ENCODE results near the gene USP46. TPM values are rescaled to one million over a fixed set of nuclear protein-coding genes. Genes with fewer than 3 reads are reported as not detected.

The USP46 gene
- total and polyA plus RNA-seq, 2 of the 4 experiments (the other 2 are of a cell fraction): 9.3 to 15.4 TPM

- no peaks in the 10 kb centered on the region for H3K79me1 ChIP-seq (ENCODE audit: low read depth in 1 of 2, low read length in 2 of 2)
- H2BK15ac ChIP-seq (ENCODE audit: low read depth, low read length): 0 out of 3 replicates have a peak overlapping the region, but pooled peaks have one; percentile 25
- ChIA-PET POLR2A (ENCODE audit: unreplicated experiment) (no interaction called here), CTCF (no interaction called here)
- no peaks in the 10 kb centered on the region for H4K20me1 ChIP-seq (ENCODE audit: insufficient read depth, low read length)
- no peak overlapping the region for H3K4ac ChIP-seq (ENCODE audit: low read depth, low read length)
- H2AK5ac ChIP-seq (ENCODE audit: low read depth, low read length): no peak overlapping the region
- no CpG with 5 or more reads among the region's 3 CpGs for WGBS, 2 experiments (ENCODE audit: extremely low coverage in 2 of 2, insufficient read length in 1 of 2)
- H3K4me2 ChIP-seq (ENCODE audit: low read depth, low read length): no peak overlapping the region
- no peak overlapping the region for H4K8ac ChIP-seq (ENCODE audit: low read depth in 2 of 2, low read length in 2 of 2)
- H3K27me3 ChIP-seq (ENCODE audit: control insufficient read depth, insufficient read depth, low read length): no peaks in the 10 kb centered on the region
- H3K9ac ChIP-seq (ENCODE audit: low read depth, low read length): no peak overlapping the region
- in situ Hi-C loops (cut with MboI; ENCODE audit: low sequenced_read_pairs) (no loop called here), intact Hi-C loops (cut with micrococcal nuclease) (no loop called here), dilution Hi-C loops (cut with HindIII; ENCODE audit: low sequenced_read_pairs, unreplicated experiment) (no loop called here)
- TF ChIP-seq USF2 (IDR thresholded peaks at IDR 0.05; ENCODE audit: low read depth, low read length): no peak
- TF ChIP-seq CEBPB (IDR thresholded peaks at IDR 0.05; ENCODE audit: low read depth, low read length): no peak
- no peak for TF ChIP-seq BHLHE40 (IDR thresholded peaks at IDR 0.05; ENCODE audit: low read depth, low read length)
- no peak for TF ChIP-seq RCOR1 (IDR thresholded peaks at IDR 0.05; ENCODE audit: insufficient replicate concordance, low read length)
- TF ChIP-seq FOS (IDR thresholded peaks at IDR 0.05; ENCODE audit: low read depth, low read length): no peak
- TF ChIP-seq POLR2A (IDR thresholded peaks at IDR 0.05; ENCODE audit: low read depth, low read length): no peak
- no peak for TF ChIP-seq RAD21 (IDR thresholded peaks at IDR 0.05; ENCODE audit: low read length)
- no peak for TF ChIP-seq CTCF (conservative IDR thresholded peaks at IDR 0.05; ENCODE audit: low read depth, low read length)
- TF ChIP-seq NFE2L2 (IDR thresholded peaks at IDR 0.05; ENCODE audit: low read depth, low read length): no peak
- TF ChIP-seq MAFK (IDR thresholded peaks at IDR 0.05; ENCODE audit: low read depth, low read length): no peak
- no peak for TF ChIP-seq ELK1 (IDR thresholded peaks at IDR 0.05; ENCODE audit: borderline replicate concordance, low read depth, low read length)
- no peak for TF ChIP-seq RFX5 (IDR thresholded peaks at IDR 0.05; ENCODE audit: low read depth, low read length)
- TF ChIP-seq SMC3 (IDR thresholded peaks at IDR 0.05; ENCODE audit: low read depth, low read length): no peak
- no peak overlapping the region for H3K56ac ChIP-seq (ENCODE audit: extremely low read depth, insufficient read depth, low read length)
- H2BK5ac ChIP-seq (ENCODE audit: low read depth, low read length, poor library complexity, severe bottlenecking): no peak overlapping the region
- no peak overlapping the region for H2AK9ac ChIP-seq (replicated peaks; ENCODE audit: low read depth, low read length, poor library complexity)
- no peak overlapping the region for H3K27ac ChIP-seq (ENCODE audit: insufficient read depth, low read length)
- no peak for ATAC-seq (ENCODE audit: low read depth)
- H2AFZ ChIP-seq (replicated peaks; ENCODE audit: low read length, poor library complexity): no peak overlapping the region
- H2BK20ac ChIP-seq (ENCODE audit: low read depth, low read length): 0 out of 2 replicates have a peak overlapping the region, but pooled peaks have one; percentile 31
- no peak overlapping the region for H3K14ac ChIP-seq (replicated peaks; ENCODE audit: low read depth, low read length)
- H2BK120ac ChIP-seq (ENCODE audit: low read depth, low read length): peak overlapping the region; percentile 84; the same call in 1 of the 2 replicates
- H4K5ac ChIP-seq (ENCODE audit: low read depth, low read length): no peak overlapping the region
- BruUV-seq (replicated peaks): no TSS peak
- DNase-seq: no peak
- peaks cover 12% of the 10 kb centered on the region for H3K4me1 ChIP-seq (ENCODE audit: control insufficient read depth, insufficient read depth, low read length)
- H3K23ac ChIP-seq (ENCODE audit: low read depth, low read length): no peak overlapping the region
- H3K18ac ChIP-seq (ENCODE audit: low read depth, low read length): no peak overlapping the region
- no peaks in the 10 kb centered on the region for H3K36me3 ChIP-seq (ENCODE audit: control insufficient read depth, insufficient read depth, low read length)
- H3K4me3 ChIP-seq (ENCODE audit: insufficient read depth, low read depth, low read length): no peak overlapping the region
- no peak overlapping the region for H4K91ac ChIP-seq (ENCODE audit: insufficient read depth, low read depth, low read length)
- H3K9me1 ChIP-seq (ENCODE audit: insufficient read depth, low read length): no peaks in the 10 kb centered on the region; the same call in 1 of the 2 replicates
- H3K9me3 ChIP-seq (ENCODE audit: control insufficient read depth, insufficient read depth, low read length): peaks cover 12% of the 10 kb centered on the region
These were observed 90.8 kb downstream of the USP46 start for GRCh38 chr4:52568351-52568750.
